ENCODE measurements around the gene GCLM.

DNA sequence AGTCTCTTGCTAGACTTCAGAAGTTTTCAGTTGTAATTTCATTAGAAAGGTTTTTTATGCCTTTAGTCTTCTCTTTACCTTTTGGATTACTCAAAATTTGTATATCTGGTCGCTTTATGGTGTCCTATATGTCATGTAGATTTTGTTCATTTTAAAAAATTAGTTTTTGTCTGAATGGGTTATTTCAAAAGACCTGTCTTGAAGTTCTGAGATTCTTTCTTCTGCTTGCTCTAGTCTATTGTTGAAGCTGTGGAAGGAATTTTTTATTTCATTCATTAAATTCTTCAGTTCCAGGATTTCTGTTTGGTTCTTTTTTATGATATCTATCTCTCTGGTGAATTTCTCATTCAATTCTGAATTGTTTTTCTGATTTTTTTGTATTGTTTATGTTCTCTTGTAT lies 46.5 kb upstream of the GCLM start:
- TF ChIP-seq, protein P1, sequence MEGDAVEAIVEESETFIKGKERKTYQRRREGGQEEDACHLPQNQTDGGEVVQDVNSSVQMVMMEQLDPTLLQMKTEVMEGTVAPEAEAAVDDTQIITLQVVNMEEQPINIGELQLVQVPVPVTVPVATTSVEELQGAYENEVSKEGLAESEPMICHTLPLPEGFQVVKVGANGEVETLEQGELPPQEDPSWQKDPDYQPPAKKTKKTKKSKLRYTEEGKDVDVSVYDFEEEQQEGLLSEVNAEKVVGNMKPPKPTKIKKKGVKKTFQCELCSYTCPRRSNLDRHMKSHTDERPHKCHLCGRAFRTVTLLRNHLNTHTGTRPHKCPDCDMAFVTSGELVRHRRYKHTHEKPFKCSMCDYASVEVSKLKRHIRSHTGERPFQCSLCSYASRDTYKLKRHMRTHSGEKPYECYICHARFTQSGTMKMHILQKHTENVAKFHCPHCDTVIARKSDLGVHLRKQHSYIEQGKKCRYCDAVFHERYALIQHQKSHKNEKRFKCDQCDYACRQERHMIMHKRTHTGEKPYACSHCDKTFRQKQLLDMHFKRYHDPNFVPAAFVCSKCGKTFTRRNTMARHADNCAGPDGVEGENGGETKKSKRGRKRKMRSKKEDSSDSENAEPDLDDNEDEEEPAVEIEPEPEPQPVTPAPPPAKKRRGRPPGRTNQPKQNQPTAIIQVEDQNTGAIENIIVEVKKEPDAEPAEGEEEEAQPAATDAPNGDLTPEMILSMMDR (IDR thresholded peaks at IDR 0.05) = no peak
- no peak for TF ChIP-seq POLR2A (IDR thresholded peaks at IDR 0.05)
